DND-41 (cell line): Measurements from ENCODE around the gene PKHD1.

Source experiments
- ATAC-seq: fragments of 200-7000 bp; cut with Tn5 transposase; 3 replicates; pipeline ENCODE4 v1.9.1; 2021; ENCODE audit warnings: low read depth; ENCODE audit not compliant: insufficient read depth
- DNase-seq: peaks from one replicate; pipeline ENCODE4 v3.0.0-alpha.2; 2020
- H2AFZ ChIP-seq: 2 replicates; pipeline ENCODE4 v1.6.0; 2012; ENCODE audit warnings: low read depth, low read length
- H3K27ac ChIP-seq: 2 replicates; pipeline ENCODE4 v1.5.1; 2012; ENCODE audit warnings: low read length, inconsistent platforms
- H3K27me3 ChIP-seq: fragments of 200-600 bp; sonication (generic); 2 replicates; pipeline ENCODE4 v1.6.0; 2012; ENCODE audit warnings: low read length, mild to moderate bottlenecking, inconsistent platforms; ENCODE audit not compliant: insufficient read depth, poor library complexity
- H3K36me3 ChIP-seq: 2 replicates; pipeline ENCODE4 v1.5.1; 2012; ENCODE audit warnings: low read length, inconsistent platforms; ENCODE audit not compliant: insufficient read depth
- H3K4me1 ChIP-seq: 2 replicates; pipeline ENCODE4 v1.5.1; 2012; ENCODE audit warnings: mild to moderate bottlenecking, low read length; ENCODE audit not compliant: insufficient read depth
- H3K4me2 ChIP-seq: 2 replicates; pipeline ENCODE4 v1.6.0; 2012; ENCODE audit warnings: mild to moderate bottlenecking, moderate library complexity, low read length, inconsistent platforms; ENCODE audit not compliant: insufficient read depth
- H3K4me3 ChIP-seq, 2 experiments: fragments of 200-600 bp in 1 of 2; shearing (Covaris generic) in 1 of 2; 2 replicates each; pipeline ENCODE4 v1.5.1; 2012 to 2016; ENCODE audit warnings: inconsistent platforms in 2 of 2, low read length in 2 of 2, mild to moderate bottlenecking in 2 of 2, low read depth in 1 of 2, moderate library complexity in 1 of 2
- H3K79me2 ChIP-seq: 2 replicates; pipeline ENCODE4 v1.6.0; 2012; ENCODE audit warnings: low read length, inconsistent platforms; ENCODE audit not compliant: insufficient read depth
- H3K9ac ChIP-seq: 2 replicates; pipeline ENCODE4 v1.6.0; 2012; ENCODE audit warnings: low read depth, mild to moderate bottlenecking, inconsistent platforms, low read length, moderate library complexity
- H3K9me3 ChIP-seq: 2 replicates; pipeline ENCODE4 v1.5.1; 2012; ENCODE audit warnings: low read length, moderate library complexity, mild to moderate bottlenecking, inconsistent platforms; ENCODE audit not compliant: insufficient read depth, severe bottlenecking
- H4K20me1 ChIP-seq: 2 replicates; pipeline ENCODE4 v1.6.0; 2012; ENCODE audit warnings: low read length; ENCODE audit not compliant: insufficient read depth
- EZH2 ChIP-seq: IDR thresholded peaks from 3 replicates; pipeline ENCODE4 v1.6.1; 2012; ENCODE audit warnings: borderline replicate concordance, low read depth, mild to moderate bottlenecking, moderate library complexity, low read length, inconsistent platforms; ENCODE audit not compliant: severe bottlenecking
- TF ChIP-seq, protein P1 (sequence below): IDR thresholded peaks from 2 replicates; pipeline ENCODE4 v1.5.1; 2012; ENCODE audit warnings: borderline replicate concordance, low read length, moderate library complexity, mild to moderate bottlenecking; ENCODE audit not compliant: poor library complexity, severe bottlenecking; ENCODE audit errors: extremely low read depth

PKHD1 gene

DNA sequence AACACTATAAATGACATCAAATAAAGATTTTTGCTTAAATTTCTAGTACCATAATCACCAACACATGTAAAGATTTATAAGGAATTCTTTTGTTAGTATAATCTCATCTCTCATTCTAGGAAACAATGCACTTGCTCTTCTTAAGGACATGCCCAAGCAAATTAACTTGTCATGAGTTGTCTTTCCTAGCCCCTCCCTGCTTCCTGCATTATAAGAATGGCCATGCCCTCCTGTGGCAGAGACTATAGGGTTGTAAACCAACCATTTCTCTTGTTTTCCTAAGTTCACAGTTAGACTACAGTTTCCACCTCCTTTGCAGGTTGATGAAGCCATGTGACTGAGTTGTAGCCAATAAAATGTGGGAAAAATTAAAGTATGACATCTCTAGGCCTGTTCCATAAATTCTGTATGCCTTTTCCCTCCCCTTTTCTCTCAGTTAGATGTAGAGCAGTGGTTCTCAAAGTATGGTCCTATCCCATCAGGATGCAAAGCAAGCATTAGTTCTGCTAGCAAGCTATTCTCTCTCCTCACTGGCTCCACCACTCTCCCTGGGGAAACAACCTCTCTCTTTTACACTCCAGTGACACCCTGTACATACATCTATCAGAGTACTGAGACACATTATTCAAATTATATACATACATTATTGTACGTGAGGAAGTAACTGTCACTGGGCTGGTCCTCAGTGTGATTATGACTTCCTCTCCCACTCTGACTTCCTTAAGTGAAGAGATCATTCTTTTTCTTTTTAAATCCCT is 295.0 kb downstream of the PKHD1 start:
- peaks cover 15% of the 10 kb centered on the region for H3K9me3 ChIP-seq
- ATAC-seq (peak; percentile 54; the same call in 2 of the 3 replicates), DNase-seq (no peak)
- no peak overlapping the region for H3K4me3 ChIP-seq
- H3K79me2 ChIP-seq: no peaks in the 10 kb centered on the region
- no peak overlapping the region for H3K9ac ChIP-seq
- no peaks in the 10 kb centered on the region for H3K36me3 ChIP-seq
- H3K27ac ChIP-seq: no peak overlapping the region
- H4K20me1 ChIP-seq: no peaks in the 10 kb centered on the region
- H3K4me2 ChIP-seq: no peak overlapping the region
- no peaks in the 10 kb centered on the region for H3K4me1 ChIP-seq
- no peaks in the 10 kb centered on the region for H3K27me3 ChIP-seq
- H2AFZ ChIP-seq: no peak overlapping the region
- TF ChIP-seq, protein P1, sequence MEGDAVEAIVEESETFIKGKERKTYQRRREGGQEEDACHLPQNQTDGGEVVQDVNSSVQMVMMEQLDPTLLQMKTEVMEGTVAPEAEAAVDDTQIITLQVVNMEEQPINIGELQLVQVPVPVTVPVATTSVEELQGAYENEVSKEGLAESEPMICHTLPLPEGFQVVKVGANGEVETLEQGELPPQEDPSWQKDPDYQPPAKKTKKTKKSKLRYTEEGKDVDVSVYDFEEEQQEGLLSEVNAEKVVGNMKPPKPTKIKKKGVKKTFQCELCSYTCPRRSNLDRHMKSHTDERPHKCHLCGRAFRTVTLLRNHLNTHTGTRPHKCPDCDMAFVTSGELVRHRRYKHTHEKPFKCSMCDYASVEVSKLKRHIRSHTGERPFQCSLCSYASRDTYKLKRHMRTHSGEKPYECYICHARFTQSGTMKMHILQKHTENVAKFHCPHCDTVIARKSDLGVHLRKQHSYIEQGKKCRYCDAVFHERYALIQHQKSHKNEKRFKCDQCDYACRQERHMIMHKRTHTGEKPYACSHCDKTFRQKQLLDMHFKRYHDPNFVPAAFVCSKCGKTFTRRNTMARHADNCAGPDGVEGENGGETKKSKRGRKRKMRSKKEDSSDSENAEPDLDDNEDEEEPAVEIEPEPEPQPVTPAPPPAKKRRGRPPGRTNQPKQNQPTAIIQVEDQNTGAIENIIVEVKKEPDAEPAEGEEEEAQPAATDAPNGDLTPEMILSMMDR: peak; percentile 27
- no peak for TF ChIP-seq EZH2

DNA sequence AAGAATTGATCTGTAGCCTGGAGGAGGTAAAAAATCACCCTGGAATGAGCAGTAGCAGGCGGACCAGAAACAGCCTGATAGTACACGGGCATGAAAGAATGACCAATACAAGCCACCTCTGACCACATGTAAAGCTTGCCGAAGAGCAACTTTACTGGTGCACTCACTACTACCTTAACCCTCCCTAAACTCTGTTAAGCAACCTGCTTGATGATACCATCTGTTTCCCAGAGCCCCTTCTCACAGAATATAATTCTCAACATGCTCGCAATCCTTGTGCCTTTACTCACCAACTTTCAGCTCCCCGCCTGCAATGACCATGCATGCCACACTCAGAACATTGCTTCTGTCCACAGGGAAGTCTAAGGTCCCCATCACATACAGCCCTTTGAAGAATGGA is 296.5 kb downstream of the PKHD1 start:
- no peak for ATAC-seq
- no peak for DNase-seq
- H2AFZ ChIP-seq: no peak overlapping the region

DNA sequence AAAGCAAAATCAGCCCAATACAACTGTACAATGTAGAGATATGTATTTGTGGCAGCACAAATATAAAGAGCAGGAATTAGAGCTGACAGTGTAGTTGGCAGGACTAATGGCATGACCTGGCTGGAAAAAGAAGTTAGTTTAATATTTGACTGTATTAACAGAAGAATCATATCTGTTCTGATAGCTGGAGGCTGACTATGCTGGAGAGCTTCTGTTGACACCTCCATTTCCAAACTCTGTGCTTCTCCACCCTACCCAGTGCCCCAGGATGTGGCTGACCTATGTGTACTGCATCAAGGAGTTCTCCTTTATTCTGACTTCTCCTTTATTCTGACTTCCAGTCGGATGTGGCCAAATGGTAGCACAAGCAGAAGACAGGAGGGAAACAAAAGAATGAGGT is 299.3 kb downstream of the PKHD1 start:
- Histone ChIP-seq H3K9me3 (no peaks in the 10 kb centered on the region), H4K20me1 (no peaks in the 10 kb centered on the region), H3K4me2 (no peak overlapping the region), H2AFZ (no peak overlapping the region), H3K4me3 (no peak overlapping the region), H3K27me3 (no peaks in the 10 kb centered on the region), H3K79me2 (no peaks in the 10 kb centered on the region), H3K4me1 (no peaks in the 10 kb centered on the region), H3K36me3 (no peaks in the 10 kb centered on the region), H3K27ac (no peak overlapping the region), H3K9ac (no peak overlapping the region)
- no peak for TF ChIP-seq EZH2
- TF ChIP-seq, protein P1: no peak
- DNase-seq (no peak), ATAC-seq (no peak)

More for the DNA sequence above, 296.5 kb downstream of the PKHD1 start:
- Histone ChIP-seq H3K27me3 (no peaks in the 10 kb centered on the region), H3K4me1 (no peaks in the 10 kb centered on the region), H3K9me3 (peaks cover 4% of the 10 kb centered on the region), H3K4me2 (no peak overlapping the region), H3K4me3 (no peak overlapping the region), H3K79me2 (no peaks in the 10 kb centered on the region), H3K27ac (no peak overlapping the region), H3K9ac (no peak overlapping the region), H3K36me3 (no peaks in the 10 kb centered on the region), H4K20me1 (no peaks in the 10 kb centered on the region)
- no peak for TF ChIP-seq EZH2

DNA sequence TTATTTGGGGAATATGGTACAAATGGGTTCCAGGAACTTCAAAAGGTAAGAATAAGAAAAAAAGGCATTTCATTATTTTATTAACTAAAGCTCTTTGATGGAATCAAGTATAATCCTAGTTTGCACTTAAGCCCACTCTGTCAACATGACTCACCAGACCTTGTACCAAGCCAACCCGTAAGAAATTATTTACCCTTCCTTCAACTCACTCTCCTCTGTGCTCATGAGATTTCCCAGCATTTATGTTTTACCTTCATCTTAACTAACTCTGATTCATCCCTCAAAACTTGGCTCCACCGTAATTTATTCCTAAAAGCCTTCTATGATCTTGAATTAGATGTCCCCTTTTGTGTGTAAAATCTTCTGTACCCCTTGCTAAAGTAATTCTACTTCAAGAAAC is 308.7 kb downstream of the PKHD1 start:
- Histone ChIP-seq H4K20me1 (no peaks in the 10 kb centered on the region), H3K4me1 (no peaks in the 10 kb centered on the region), H3K4me3 (no peak overlapping the region), H3K4me2 (no peak overlapping the region), H3K36me3 (no peaks in the 10 kb centered on the region), H3K79me2 (no peaks in the 10 kb centered on the region), H2AFZ (no peak overlapping the region), H3K9me3 (no peaks in the 10 kb centered on the region), H3K27ac (no peak overlapping the region), H3K27me3 (no peaks in the 10 kb centered on the region), H3K9ac (no peak overlapping the region)
- DNase-seq (no peak), ATAC-seq (no peak)
- no peak for TF ChIP-seq EZH2
- TF ChIP-seq, protein P1: no peak
